Endothelial cell of umbilical vein (primary cell): Measurements from ENCODE around the gene IKZF1. TPM values are rescaled to one million over a fixed set of nuclear protein-coding genes. Genes with fewer than 3 reads are reported as not detected.

Experiments
- BruUV-seq: library from RNA; stranded (reverse); fragments of 400-500 nt; replicated peaks from 2 replicates; lab custom pipeline; 2021; lab: Mats Ljungman, UMichigan
- CTCF ChIA-PET: fragments of 300-600, 350-600 bp; sonication (Branson Sonifier 250); formaldehyde crosslinking; loops from one replicate; lab custom pipeline; 2021; ENCODE audit warnings: antibody characterized with exemption, inconsistent platforms; lab: Charles Lee
- POLR2A ChIA-PET: fragments of 300-600, 350-600 bp; sonication (Branson Sonifier 250); formaldehyde crosslinking; loops from one replicate; lab custom pipeline; 2021; ENCODE audit warnings: antibody characterized with exemption, inconsistent platforms; lab: Charles Lee
- DNase-seq: peaks from one replicate; pipeline ENCODE4 v3.0.0-alpha.2; 2011; ENCODE audit warnings: low read depth, low spot score
- FAIRE-seq: peaks from 2 replicates; lab custom pipeline; 2011; peaks lifted over from hg19 to GRCh38; lab: Jason Lieb, UNC
- H2AFZ ChIP-seq: 2 replicates; pipeline ENCODE4 v1.6.0; 2012; ENCODE audit warnings: low read depth, low read length, control low read depth, inconsistent platforms
- H3K27ac ChIP-seq: 2 replicates; pipeline ENCODE4 v1.5.1; 2011; ENCODE audit warnings: low read depth, mild to moderate bottlenecking, control low read depth, low read length, moderate library complexity; ENCODE audit not compliant: insufficient read depth
- H3K27me3 ChIP-seq, 2 experiments: 2 replicates each; pipeline versions ENCODE4 v1.6.0 to v1.6.1; 2011; ENCODE audit warnings: low read length in 2 of 2, mixed read lengths in 1 of 2; ENCODE audit not compliant: control insufficient read depth in 2 of 2, insufficient read depth in 2 of 2
- H3K36me3 ChIP-seq, 2 experiments: 2 replicates in 1 of 2; 3 replicates in 1 of 2; pipeline ENCODE4 v1.5.1; 2011; ENCODE audit warnings: low read length in 2 of 2, mild to moderate bottlenecking in 1 of 2, moderate library complexity in 1 of 2; ENCODE audit not compliant: control insufficient read depth in 2 of 2, insufficient read depth in 2 of 2; ENCODE audit errors: extremely low read depth in 1 of 2
- H3K4me1 ChIP-seq: 3 replicates; pipeline ENCODE4 v1.5.1; 2011; ENCODE audit warnings: mild to moderate bottlenecking, low read length; ENCODE audit not compliant: control insufficient read depth, insufficient read depth; ENCODE audit errors: extremely low read depth
- H3K4me2 ChIP-seq: 2 replicates; pipeline ENCODE4 v1.6.1; 2011; ENCODE audit warnings: low read length, control low read depth, mixed read lengths; ENCODE audit not compliant: insufficient read depth
- H3K4me3 ChIP-seq, 3 experiments: fragments of 200-600 bp in 1 of 3; sonication (generic), shearing (Covaris generic) in 1 of 3; replicated peaks in 1 of 3; 2 replicates each; pipeline ENCODE4 v1.5.1; 2011 to 2016; ENCODE audit warnings: control low read depth in 3 of 3, low read length in 3 of 3, mild to moderate bottlenecking in 2 of 3, inconsistent platforms in 1 of 3, low read depth in 1 of 3, moderate library complexity in 1 of 3; ENCODE audit not compliant: insufficient read depth in 1 of 3
- H3K79me2 ChIP-seq: 2 replicates; pipeline ENCODE4 v1.6.0; 2012; ENCODE audit warnings: low read length, inconsistent platforms; ENCODE audit not compliant: control insufficient read depth, insufficient read depth
- H3K9ac ChIP-seq: replicated peaks from 2 replicates; pipeline ENCODE3; 2011; ENCODE audit warnings: low read length, control low read depth; ENCODE audit not compliant: insufficient read depth; ENCODE audit errors: extremely low read depth
- H3K9me1 ChIP-seq: replicated peaks from 3 replicates; pipeline ENCODE4 v1.6.0; 2011; ENCODE audit warnings: mild to moderate bottlenecking, low read length; ENCODE audit not compliant: control insufficient read depth, insufficient read depth; ENCODE audit errors: extremely low read depth
- H3K9me3 ChIP-seq: replicated peaks from 2 replicates; pipeline ENCODE4 v1.5.1; 2012; ENCODE audit warnings: low read length, inconsistent platforms; ENCODE audit not compliant: control insufficient read depth, insufficient read depth
- H4K20me1 ChIP-seq: replicated peaks from 2 replicates; pipeline ENCODE3; 2011; ENCODE audit warnings: mild to moderate bottlenecking, low read length; ENCODE audit not compliant: control insufficient read depth, insufficient read depth; ENCODE audit errors: extremely low read depth
- CTCF ChIP-seq, 2 donors: IDR thresholded peaks; 1 replicate in 1 of 2; 2 replicates in 1 of 2; pipeline ENCODE4 v1.5.1; 2011; ENCODE audit warnings: low read length in 2 of 2, mild to moderate bottlenecking in 2 of 2, moderate library complexity in 2 of 2, control low read depth in 1 of 2, inconsistent platforms in 1 of 2, low read depth in 1 of 2; ENCODE audit not compliant: insufficient read depth in 1 of 2; ENCODE audit errors: extremely low read depth in 1 of 2
- EZH2 ChIP-seq: IDR thresholded peaks from 2 replicates; pipeline ENCODE4 v1.6.1; 2012; ENCODE audit warnings: borderline replicate concordance, low read depth, mild to moderate bottlenecking, moderate library complexity, low read length, inconsistent platforms; ENCODE audit not compliant: severe bottlenecking
- GATA2 ChIP-seq: IDR thresholded peaks from 2 replicates; pipeline ENCODE4 v1.7.0; 2011; ENCODE audit warnings: low read depth, mild to moderate bottlenecking, moderate library complexity, mixed read lengths, low read length; ENCODE audit not compliant: insufficient read length, insufficient read depth
- JUN ChIP-seq: IDR thresholded peaks from 2 replicates; pipeline ENCODE4 v1.6.1; 2011; ENCODE audit warnings: borderline replicate concordance, low read depth; ENCODE audit not compliant: insufficient read length, insufficient read depth
- MYC ChIP-seq: IDR thresholded peaks from one replicate; pipeline ENCODE4 v1.6.1; 2011; ENCODE audit warnings: mild to moderate bottlenecking, low read depth, low read length
- POLR2AphosphoS5 ChIP-seq: IDR thresholded peaks from 2 replicates; pipeline ENCODE4 v1.6.1; 2012; ENCODE audit warnings: low read depth, mild to moderate bottlenecking, control low read depth, low read length, moderate library complexity; ENCODE audit not compliant: insufficient read depth
- dilution Hi-C: fragments of 300-500 bp; cut with MboI; formaldehyde crosslinking; loops from one replicate; pipeline ENCODE4 v1.15.0; 2019; ENCODE audit warnings: low sequenced_read_pairs; ENCODE audit not compliant: extremely low pct_ligation_motif_present
- intact Hi-C: fragments of 100-400 bp; cut with micrococcal nuclease; formaldehyde crosslinking; loops from one replicate; pipeline ENCODE4 v1.10.0; 2022
- polyA plus RNA-seq, 4 experiments: library from polyadenylated mRNA; depleted of rRNA in 3 of 4; stranded (reverse) in 3 of 4; unstranded in 1 of 4; fragments of >200 nt; gene quantifications; 2 replicates each; pipeline versions ENCODE4 v1.2.1 to v1.2.3, GENCODE V29; 2011 to 2012; ENCODE audit warnings: missing spikeins in 1 of 4
- total RNA-seq: library from RNA; stranded (reverse); gene quantifications from 2 replicates; pipeline ENCODE4 v1.2.3, GENCODE V29; 2021

Gene IKZF1
- total and polyA plus RNA-seq, 2 donors (not counting 3 experiments of a cell fraction or from before 2014, with no cell fraction given) = 0.01 to 0.20 TPM

GRCh38 chr7:50389961-50390360 lies 85.4 kb downstream of the IKZF1 start:
- Histone ChIP-seq H3K4me3 (no peak overlapping the region), H3K9ac (no peak overlapping the region), H3K4me2 (no peak overlapping the region), H3K9me1 (no peaks in the 10 kb centered on the region), H2AFZ (no peak overlapping the region), H3K36me3 (no peaks in the 10 kb centered on the region), H4K20me1 (no peaks in the 10 kb centered on the region), H3K9me3 (no peaks in the 10 kb centered on the region), H3K27me3 (no peaks in the 10 kb centered on the region), H3K79me2 (no peaks in the 10 kb centered on the region), H3K4me1 (no peaks in the 10 kb centered on the region), H3K27ac (no peak overlapping the region)
- FAIRE-seq (no peak), DNase-seq (no peak)
- intact Hi-C loops = no loop called here
- no TSS peak for BruUV-seq
- CTCF ChIA-PET = no interaction called here
- TF ChIP-seq JUN (no peak), CTCF (IDR thresholded peaks at IDR 0.05; ENCODE audit: extremely low read depth in 1 of 2, insufficient read depth in 1 of 2, low read depth in 1 of 2, low read length in 2 of 2) (no peak)
- dilution Hi-C loops = no loop called here
- POLR2A ChIA-PET = no interaction called here

GRCh38 chr7:50391386-50391785 lies 86.9 kb downstream of the IKZF1 start:
- Histone ChIP-seq H3K9ac (no peak overlapping the region), H3K9me1 (no peaks in the 10 kb centered on the region), H3K79me2 (no peaks in the 10 kb centered on the region), H2AFZ (no peak overlapping the region), H3K4me1 (no peaks in the 10 kb centered on the region), H3K36me3 (no peaks in the 10 kb centered on the region), H3K27ac (no peak overlapping the region), H3K4me2 (no peak overlapping the region), H3K27me3 (peaks cover 0 to 6% of the 10 kb centered on the region in 2 experiments), H3K4me3 (no peak overlapping the region), H4K20me1 (no peaks in the 10 kb centered on the region), H3K9me3 (no peaks in the 10 kb centered on the region)
- POLR2A ChIA-PET = no interaction called here
- DNase-seq (no peak), FAIRE-seq (no peak)
- intact Hi-C loops = no loop called here
- no TSS peak for BruUV-seq
- TF ChIP-seq POLR2AphosphoS5 (no peak), CTCF (IDR thresholded peaks at IDR 0.05; ENCODE audit: extremely low read depth in 1 of 2, insufficient read depth in 1 of 2, low read depth in 1 of 2, low read length in 2 of 2) (no peak), EZH2 (no peak), GATA2 (no peak), MYC (no peak)
- CTCF ChIA-PET = interaction anchor here (1.0 to 1.5 kb wide), 2 partner anchors 27 to 750 kb away, joined by 4 read pairs; no protein-coding TSS in a partner anchor
- dilution Hi-C loops = no loop called here
